ENCODE measurements around the gene SEMA5B.

The SEMA5B gene

GRCh38 chr3:122944671-122945161 is 82.8 kb downstream of the SEMA5B start:
- no peak for DNase-seq (ENCODE audit: low read depth in 2 of 2)

GRCh38 chr3:122943828-122944190 is 83.8 kb downstream of the SEMA5B start:
- DNase-seq (ENCODE audit: low read depth in 2 of 2): no peak

- peak in 1 of 2 donors; percentile 24 for DNase-seq (ENCODE audit: low read depth in 2 of 2)
These were observed 84.4 kb downstream of the SEMA5B start for GRCh38 chr3:122942937-122943827.

- no peak for DNase-seq (ENCODE audit: low read depth in 2 of 2)
These were observed 85.3 kb downstream of the SEMA5B start for GRCh38 chr3:122942239-122942638.

GRCh38 chr3:122941228-122942206 is 86.0 kb downstream of the SEMA5B start:
- no peak for DNase-seq (ENCODE audit: low read depth in 2 of 2)

- no peak for DNase-seq (ENCODE audit: low read depth in 2 of 2)
These were observed 86.9 kb downstream of the SEMA5B start for GRCh38 chr3:122940628-122941086.

GRCh38 chr3:122938783-122939425 is 88.7 kb downstream of the SEMA5B start:
- no peak for DNase-seq (ENCODE audit: low read depth in 2 of 2)

- no peak for DNase-seq (ENCODE audit: low read depth in 2 of 2)
These were observed 89.8 kb downstream of the SEMA5B start for GRCh38 chr3:122937745-122938144.

GRCh38 chr3:122936986-122937385 is 90.6 kb downstream of the SEMA5B start:
- no peak for DNase-seq (ENCODE audit: low read depth in 2 of 2)

GRCh38 chr3:122936335-122936734 is 91.2 kb downstream of the SEMA5B start:
- no peak for DNase-seq (ENCODE audit: low read depth in 2 of 2)

- no peak for DNase-seq (ENCODE audit: low read depth in 2 of 2)
These were observed 93.3 kb downstream of the SEMA5B start for GRCh38 chr3:122934251-122934650.

- no peak for DNase-seq (ENCODE audit: low read depth in 2 of 2)
These were observed 95.2 kb downstream of the SEMA5B start for GRCh38 chr3:122932251-122932967.

GRCh38 chr3:122931636-122932035 is 95.9 kb downstream of the SEMA5B start:
- no peak for DNase-seq (ENCODE audit: low read depth in 2 of 2)

GRCh38 chr3:122930063-122930997 is 97.2 kb downstream of the SEMA5B start:
- no peak for DNase-seq (ENCODE audit: low read depth in 2 of 2)

- DNase-seq (ENCODE audit: low read depth in 2 of 2): no peak
These were observed 98.1 kb downstream of the SEMA5B start for GRCh38 chr3:122929188-122930062.

GRCh38 chr3:122928396-122929187 is 99.0 kb downstream of the SEMA5B start:
- no peak for DNase-seq (ENCODE audit: low read depth in 2 of 2)

GRCh38 chr3:122927726-122928125 is 99.8 kb downstream of the SEMA5B start:
- DNase-seq (ENCODE audit: low read depth in 2 of 2): no peak

GRCh38 chr3:122926811-122927210 is 100.8 kb downstream of the SEMA5B start:
- DNase-seq (ENCODE audit: low read depth in 2 of 2): no peak
